HG03520 (cell line): ENCODE results near the gene OGFOD3.
A peak's percentile ranks its signal among the peaks of the same experiment; 100 is the strongest.
"Not testable (repeated sequence)": the region's sequence is repeated elsewhere in the genome, so short reads cannot be mapped to it uniquely, and the experiment has no call there.

Experiments used
- ATAC-seq: cut with Tn5 transposase; IDR thresholded peaks from one replicate; pipeline ENCODE4 v1.9.1; 2021; ENCODE audit warnings: mild to moderate bottlenecking, moderate library complexity; ENCODE audit not compliant: unreplicated experiment

The OGFOD3 gene

GRCh38 chr17:82418001-82418986 is at the start of gene OGFOD3, which contains the start of gene HEXD:
OGFOD3 (minus strand) TSS chr17:82418586; CDS start chr17:82418485, 101 bp downstream.
HEXD (plus strand) TSS chr17:82418347; CDS start chr17:82419800, 1,453 bp downstream.
- peak; percentile 64 for ATAC-seq

GRCh38 chr17:82465023-82465603 is 46.7 kb upstream of the OGFOD3 start:
- ATAC-seq, result no peak

- no peak for ATAC-seq
Measured at GRCh38 chr17:82464567-82464929, 46.2 kb upstream of the OGFOD3 start.

DNA sequence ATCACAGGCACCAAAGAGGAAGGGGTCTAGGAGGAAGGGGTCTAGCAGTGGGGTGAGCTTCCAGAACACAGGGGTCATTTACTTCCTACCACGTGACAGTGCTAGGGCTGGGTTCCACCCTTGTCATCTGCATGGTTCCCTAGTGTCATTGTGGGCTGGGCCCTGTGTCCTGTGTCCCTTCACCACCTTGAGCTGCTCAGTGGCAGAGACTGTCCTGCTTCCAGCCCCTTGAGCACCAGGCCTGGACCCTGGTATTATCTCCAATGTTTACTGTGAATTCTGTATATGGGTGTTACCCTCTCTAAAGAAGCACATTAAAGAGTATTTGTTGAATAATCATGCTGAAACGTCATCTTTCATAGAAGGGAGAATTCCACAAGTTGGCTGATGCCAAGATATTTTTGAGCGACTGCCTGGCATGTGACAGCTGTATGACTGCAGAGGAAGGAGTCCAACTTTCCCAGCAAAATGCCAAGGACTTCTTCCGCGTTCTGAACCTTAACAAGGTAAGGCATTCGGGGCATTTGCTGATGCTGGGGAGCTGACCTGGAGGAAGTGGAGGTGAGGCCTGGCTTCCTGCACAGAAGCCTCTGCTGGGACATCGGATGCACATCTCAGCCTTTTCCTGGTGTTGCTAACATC is 45.7 kb upstream of the OGFOD3 start:
- no peak for ATAC-seq

GRCh38 chr17:82463391-82463790 is 45.0 kb upstream of the OGFOD3 start:
- ATAC-seq, result no peak

DNA sequence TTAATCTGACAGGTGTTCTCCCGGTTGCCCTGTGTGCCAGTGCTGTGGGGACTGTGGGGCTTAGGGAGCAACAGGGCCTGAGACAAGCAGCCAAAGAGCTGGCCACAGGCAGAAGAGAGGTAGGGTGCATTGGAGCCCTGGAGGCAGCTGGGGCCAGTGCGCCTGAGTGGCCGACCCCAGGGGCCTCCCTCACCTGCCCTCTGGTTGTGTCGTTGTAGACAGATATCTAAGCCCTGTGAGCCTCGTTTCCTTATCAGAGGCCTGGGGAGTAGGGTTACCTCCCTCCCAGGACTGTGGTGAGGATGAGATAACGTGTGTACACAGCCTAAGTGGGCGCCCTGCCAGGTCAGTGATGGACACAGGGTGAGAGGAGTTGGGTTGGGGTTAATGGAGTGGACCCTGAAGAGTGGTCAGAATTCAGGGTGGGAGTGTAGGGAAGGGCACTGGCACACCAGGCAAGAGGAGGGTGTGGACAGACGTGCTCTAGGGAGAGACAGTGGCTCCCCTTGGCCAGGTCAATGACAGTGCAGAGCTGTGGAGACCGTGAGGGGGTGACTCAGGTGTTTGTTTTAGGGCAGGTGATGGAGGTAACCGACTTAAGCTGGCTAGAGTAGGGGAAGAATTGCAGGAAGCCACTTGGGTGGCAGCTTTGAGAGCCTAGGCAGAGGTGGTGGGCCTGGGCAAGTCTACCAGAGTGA is 43.6 kb upstream of the OGFOD3 start:
- no peak for ATAC-seq

DNA sequence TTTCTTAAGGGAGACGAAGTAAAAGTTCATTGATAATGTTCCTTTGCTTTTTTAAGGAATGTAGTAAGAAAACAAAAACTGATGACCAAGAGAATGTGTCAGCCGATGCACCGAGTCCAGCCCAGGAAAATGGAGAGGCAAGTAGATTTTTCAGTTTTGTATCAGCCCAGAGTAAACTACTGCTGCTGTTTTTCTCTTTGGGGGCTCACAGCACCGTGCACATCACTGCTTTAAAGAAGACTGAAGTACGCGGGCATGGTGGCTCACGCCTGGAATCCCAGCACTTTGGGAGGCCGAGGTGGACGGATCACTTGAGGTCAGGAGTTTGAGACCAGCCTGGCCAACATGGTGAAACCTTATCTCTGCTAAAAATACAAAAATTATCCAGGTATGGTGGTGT is 41.5 kb upstream of the OGFOD3 start:
- not testable (repeated sequence) for ATAC-seq

DNA sequence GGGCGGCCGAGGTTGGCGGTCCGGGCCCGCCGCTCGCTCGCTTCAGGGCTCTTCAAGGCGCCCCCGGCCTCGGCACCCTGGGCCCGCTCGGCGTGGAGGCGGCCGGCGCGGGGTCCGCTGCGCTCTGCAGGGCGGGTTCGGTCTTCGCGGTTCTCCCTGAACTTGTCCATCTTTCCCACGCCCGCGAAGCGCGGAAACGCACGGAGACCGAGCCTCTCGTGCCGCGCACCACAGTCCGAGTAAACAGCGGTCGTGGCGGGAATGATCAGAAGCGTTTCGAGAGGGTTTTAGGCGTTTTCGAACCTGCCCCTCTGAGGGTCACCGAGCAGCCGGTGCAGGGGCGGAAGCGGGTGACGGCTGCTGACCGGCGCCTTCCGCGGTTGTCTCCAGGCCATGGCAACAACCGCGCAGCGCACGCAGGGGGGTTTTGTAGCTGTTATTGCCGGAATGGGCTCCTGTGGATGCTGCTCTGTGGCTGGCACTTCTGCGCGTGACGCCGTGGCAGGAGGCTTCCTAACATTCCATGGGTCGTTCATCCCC is 40.6 kb upstream of the OGFOD3 start:
- no peak for ATAC-seq

- peak; percentile 87 for ATAC-seq
Measured at GRCh38 chr17:82458179-82458884, 39.9 kb upstream of the OGFOD3 start, which contains the start of gene NARF. NARF (plus strand) TSS chr17:82458741; CDS start chr17:82458804, 63 bp downstream.

- no peak for ATAC-seq
Measured at GRCh38 chr17:82457929-82458178, 39.5 kb upstream of the OGFOD3 start.

DNA sequence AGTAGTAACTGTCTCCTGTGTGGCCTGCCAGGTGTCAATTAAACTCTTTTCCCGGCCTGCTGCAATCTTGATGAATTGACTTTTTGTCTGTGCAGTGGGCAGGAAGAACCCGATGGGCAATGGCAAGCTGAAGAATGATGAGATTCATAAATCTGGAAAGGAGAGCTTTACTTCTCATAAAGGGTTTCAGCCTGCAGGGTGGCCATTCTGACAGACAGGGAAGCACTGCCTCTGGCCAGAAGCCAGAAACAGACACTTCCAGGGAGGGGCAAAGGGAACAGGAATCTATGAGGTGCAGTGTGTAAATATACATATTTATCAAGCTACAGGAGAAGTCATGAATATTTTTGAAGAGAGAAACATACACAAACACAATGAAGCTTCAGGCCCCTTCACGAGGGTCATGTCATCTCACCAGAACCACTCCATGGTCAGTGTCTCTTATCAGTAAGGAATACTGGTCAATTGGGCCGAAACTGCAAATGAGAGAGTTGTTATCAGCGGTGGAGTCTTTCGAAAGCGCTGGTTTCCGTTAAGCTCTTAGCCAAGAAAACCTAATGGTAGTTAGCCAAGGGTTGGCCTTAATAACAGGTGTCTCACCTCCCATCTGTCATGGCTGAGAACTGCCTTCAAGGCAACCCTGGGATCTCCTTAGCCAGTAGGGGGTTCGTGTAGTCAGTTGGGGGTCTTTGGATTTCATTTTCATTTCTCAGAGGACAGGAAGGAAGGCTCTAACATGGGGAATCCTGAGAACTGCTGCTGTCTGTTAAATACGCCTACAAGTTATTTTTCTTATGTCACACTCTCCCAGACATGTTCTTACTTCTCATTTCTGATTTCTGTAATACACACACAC is 38.9 kb upstream of the OGFOD3 start:
- no peak for ATAC-seq

DNA sequence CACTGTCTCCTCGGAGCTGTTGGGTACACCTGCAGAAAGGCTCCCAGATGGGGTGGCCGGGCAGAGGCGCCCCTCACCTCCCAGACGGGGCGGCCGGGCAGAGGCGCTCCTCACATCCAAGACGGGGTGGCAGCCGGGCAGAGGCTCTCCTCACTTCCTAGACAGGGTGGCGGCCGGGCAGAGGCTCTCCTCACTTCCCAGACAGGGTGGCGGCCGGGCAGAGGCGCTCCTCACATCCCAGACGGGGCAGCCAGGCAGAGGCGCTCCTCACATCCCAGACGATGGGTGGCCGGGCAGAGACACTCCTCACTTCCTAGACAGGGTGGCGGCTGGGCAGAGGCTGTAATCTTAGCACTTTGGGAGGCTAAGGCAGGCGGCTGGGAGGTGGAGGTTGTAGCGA is 35.3 kb upstream of the OGFOD3 start:
- not testable (repeated sequence) for ATAC-seq

- not testable (repeated sequence) for ATAC-seq
Measured at GRCh38 chr17:82453151-82453550, 34.8 kb upstream of the OGFOD3 start.

DNA sequence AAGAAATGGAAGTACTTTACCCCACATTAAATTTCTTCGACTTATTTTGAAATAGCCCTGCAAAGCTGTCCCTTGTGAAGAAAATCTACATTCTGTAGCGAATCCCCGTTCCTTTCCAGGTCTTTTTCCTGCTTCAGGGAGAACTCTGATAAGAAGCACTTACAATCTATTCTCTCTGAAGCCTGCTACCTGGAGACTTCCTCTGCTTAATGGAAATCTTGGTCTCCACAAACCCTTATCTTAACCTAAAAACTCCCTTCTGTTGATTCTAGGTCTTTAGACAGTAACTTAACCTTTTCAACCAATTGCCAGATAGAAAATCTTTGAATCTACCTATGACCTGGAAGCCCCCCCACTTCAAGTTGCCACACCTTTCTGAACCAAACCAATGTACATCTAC is 33.8 kb upstream of the OGFOD3 start:
- no peak for ATAC-seq

- peak; percentile 53 for ATAC-seq
Measured at GRCh38 chr17:82450357-82451106, 32.1 kb upstream of the OGFOD3 start, which contains the start of gene CYBC1. CYBC1 (minus strand) TSS chr17:82450752; CDS start chr17:82449254, 1,498 bp downstream.

GRCh38 chr17:82449883-82450356 is 31.5 kb upstream of the OGFOD3 start:
- ATAC-seq, result no peak

DNA sequence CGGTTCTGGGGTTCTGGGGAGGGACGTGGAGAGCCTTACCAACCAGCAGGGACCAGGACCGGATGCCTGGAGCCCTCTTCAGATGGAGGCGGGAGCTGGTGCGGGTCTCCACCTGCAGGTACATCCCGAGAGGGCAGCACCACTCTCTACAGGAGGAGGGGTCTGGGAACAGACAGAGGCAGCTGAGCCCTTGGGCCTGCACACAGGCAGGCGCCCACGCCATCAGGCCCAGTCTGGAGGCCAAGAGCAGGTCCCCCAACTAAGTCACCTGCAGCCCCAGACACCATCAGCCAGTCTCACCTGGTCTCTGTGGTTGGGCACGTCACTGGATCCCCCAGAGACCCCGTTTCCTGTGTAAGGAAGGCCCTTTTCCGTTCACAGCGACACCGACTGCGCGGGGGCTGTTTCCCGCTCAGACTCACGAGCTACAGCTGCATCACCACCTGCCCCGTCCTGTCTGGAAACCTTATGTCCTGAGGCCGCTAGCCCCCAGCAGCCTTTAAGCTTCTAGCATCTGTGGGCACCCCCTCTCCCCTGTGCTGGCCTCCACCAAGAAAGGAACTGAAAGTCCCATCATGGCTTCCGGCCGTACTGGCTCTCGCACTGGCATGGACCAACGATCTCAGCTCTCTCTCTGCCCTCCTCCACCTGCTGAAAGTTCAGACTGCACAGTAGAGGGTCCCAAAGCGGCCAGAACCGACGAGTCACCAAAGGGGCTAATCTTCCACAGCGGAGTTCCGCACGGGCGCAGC is 30.9 kb upstream of the OGFOD3 start:
- ATAC-seq, result peak; percentile 45

DNA sequence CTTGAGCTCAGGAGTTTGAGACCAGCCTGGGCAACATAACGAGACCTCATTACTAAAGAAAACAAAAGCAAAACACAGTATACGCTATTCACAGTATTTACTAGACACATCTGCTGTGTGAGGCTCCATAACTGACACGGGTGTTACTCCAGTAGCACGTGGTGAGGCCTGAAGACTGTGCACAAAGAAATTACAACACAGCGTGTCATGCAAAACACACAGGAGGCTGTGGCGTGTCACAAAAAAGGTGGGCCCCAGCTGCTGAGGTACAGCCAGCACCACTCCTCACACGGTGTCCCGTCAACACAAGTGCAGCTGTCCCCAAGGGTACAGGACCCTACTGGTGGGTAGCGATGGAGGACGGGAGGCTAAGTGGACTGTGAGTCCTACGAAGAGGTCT is 29.5 kb upstream of the OGFOD3 start:
- no peak for ATAC-seq
